GM21723 (cell line): Measurements from ENCODE around the gene CHCHD3.

Experiments used
- ATAC-seq: cut with Tn5 transposase; IDR thresholded peaks from one replicate; pipeline ENCODE4 v1.9.1; 2021; ENCODE audit warnings: mild to moderate bottlenecking, moderate library complexity; ENCODE audit not compliant: unreplicated experiment

CHCHD3 gene

GRCh38 chr7:133081119-133081598 is 731 bp downstream of the CHCHD3 start:
- no peak for ATAC-seq

GRCh38 chr7:133079296-133079695 is 2.6 kb downstream of the CHCHD3 start:
- ATAC-seq = no peak

- no peak for ATAC-seq
Observed at GRCh38 chr7:133077394-133077793, 4.5 kb downstream of the CHCHD3 start.

- no peak for ATAC-seq
Observed at GRCh38 chr7:133076142-133076541, 5.7 kb downstream of the CHCHD3 start.

GRCh38 chr7:133071506-133071905 is 10.4 kb downstream of the CHCHD3 start:
- no peak for ATAC-seq

- ATAC-seq = no peak
Observed at GRCh38 chr7:133070562-133070961, 11.3 kb downstream of the CHCHD3 start.

- no peak for ATAC-seq
Observed at GRCh38 chr7:133065301-133065700, 16.6 kb downstream of the CHCHD3 start.

- ATAC-seq = no peak
Observed at GRCh38 chr7:133064082-133064820, 17.6 kb downstream of the CHCHD3 start.

- no peak for ATAC-seq
Observed at GRCh38 chr7:133061792-133062191, 20.1 kb downstream of the CHCHD3 start.

- ATAC-seq = no peak
Observed at GRCh38 chr7:133061357-133061756, 20.5 kb downstream of the CHCHD3 start.

- ATAC-seq = no peak
Observed at GRCh38 chr7:133060004-133060403, 21.9 kb downstream of the CHCHD3 start.

- ATAC-seq = no peak
Observed at GRCh38 chr7:133059263-133059662, 22.6 kb downstream of the CHCHD3 start.

GRCh38 chr7:133056370-133057238 is 25.3 kb downstream of the CHCHD3 start:
- no peak for ATAC-seq

- no peak for ATAC-seq
Observed at GRCh38 chr7:133054162-133054840, 27.6 kb downstream of the CHCHD3 start.

- ATAC-seq = peak; percentile 50
Observed at GRCh38 chr7:133053321-133053891, 28.5 kb downstream of the CHCHD3 start.

GRCh38 chr7:133052826-133053225 is 29.1 kb downstream of the CHCHD3 start:
- no peak for ATAC-seq

- no peak for ATAC-seq
Observed at GRCh38 chr7:133052401-133052756, 29.5 kb downstream of the CHCHD3 start.

- no peak for ATAC-seq
Observed at GRCh38 chr7:133051719-133052400, 30.0 kb downstream of the CHCHD3 start.

- no peak for ATAC-seq
Observed at GRCh38 chr7:133051066-133051465, 30.8 kb downstream of the CHCHD3 start.

GRCh38 chr7:133050200-133050995 is 31.5 kb downstream of the CHCHD3 start:
- ATAC-seq = no peak
